Ishikawa (cell line): ENCODE data around the gene RAB44.

ENCODE experiments used
- EP300 ChIP-seq: IDR thresholded peaks from 2 replicates; pipeline ENCODE4 v1.6.1; 2012; ENCODE audit warnings: borderline replicate concordance
- RAD21 ChIP-seq: IDR thresholded peaks from 2 replicates; pipeline ENCODE4 v1.6.1; 2012; ENCODE audit warnings: low read depth
- TEAD4 ChIP-seq: IDR thresholded peaks from 2 replicates; pipeline ENCODE4 v1.6.1; 2012
- YY1 ChIP-seq: IDR thresholded peaks from 2 replicates; pipeline ENCODE4 v1.6.1; 2012; ENCODE audit warnings: low read depth
- TF ChIP-seq, protein P1 (sequence below): IDR thresholded peaks from 2 replicates; pipeline ENCODE4 v1.6.1; 2012; ENCODE audit warnings: low read depth, mild to moderate bottlenecking

DNA sequence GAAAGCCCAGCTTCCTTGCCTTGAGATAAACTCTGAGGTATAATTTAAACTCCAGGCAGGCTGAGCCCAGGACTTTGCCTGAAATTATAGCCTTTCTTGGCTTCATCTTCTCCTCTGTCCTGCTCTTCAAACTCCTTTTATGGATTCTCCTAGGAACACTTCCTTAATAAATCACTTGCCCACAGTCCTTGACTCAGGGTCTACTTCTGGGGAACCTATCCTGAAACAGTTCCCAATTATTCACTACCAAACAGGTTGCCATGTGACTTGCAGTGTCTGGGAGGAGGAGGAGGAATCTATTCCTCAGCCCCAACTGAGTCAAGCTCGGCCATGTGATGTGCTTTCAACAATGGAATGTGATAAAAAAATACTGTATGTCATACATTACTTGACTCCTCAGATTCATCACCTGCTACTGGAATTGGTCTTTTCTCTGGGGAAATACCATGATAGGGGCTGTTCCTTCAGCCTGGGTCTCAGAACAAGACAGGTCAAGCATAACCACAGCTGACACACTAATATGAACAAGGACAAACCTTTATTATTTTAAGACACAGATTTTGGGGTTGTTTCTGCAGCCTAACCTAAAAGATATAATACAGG lies 39.6 kb upstream of the RAB44 start:
- TF ChIP-seq, protein P1, sequence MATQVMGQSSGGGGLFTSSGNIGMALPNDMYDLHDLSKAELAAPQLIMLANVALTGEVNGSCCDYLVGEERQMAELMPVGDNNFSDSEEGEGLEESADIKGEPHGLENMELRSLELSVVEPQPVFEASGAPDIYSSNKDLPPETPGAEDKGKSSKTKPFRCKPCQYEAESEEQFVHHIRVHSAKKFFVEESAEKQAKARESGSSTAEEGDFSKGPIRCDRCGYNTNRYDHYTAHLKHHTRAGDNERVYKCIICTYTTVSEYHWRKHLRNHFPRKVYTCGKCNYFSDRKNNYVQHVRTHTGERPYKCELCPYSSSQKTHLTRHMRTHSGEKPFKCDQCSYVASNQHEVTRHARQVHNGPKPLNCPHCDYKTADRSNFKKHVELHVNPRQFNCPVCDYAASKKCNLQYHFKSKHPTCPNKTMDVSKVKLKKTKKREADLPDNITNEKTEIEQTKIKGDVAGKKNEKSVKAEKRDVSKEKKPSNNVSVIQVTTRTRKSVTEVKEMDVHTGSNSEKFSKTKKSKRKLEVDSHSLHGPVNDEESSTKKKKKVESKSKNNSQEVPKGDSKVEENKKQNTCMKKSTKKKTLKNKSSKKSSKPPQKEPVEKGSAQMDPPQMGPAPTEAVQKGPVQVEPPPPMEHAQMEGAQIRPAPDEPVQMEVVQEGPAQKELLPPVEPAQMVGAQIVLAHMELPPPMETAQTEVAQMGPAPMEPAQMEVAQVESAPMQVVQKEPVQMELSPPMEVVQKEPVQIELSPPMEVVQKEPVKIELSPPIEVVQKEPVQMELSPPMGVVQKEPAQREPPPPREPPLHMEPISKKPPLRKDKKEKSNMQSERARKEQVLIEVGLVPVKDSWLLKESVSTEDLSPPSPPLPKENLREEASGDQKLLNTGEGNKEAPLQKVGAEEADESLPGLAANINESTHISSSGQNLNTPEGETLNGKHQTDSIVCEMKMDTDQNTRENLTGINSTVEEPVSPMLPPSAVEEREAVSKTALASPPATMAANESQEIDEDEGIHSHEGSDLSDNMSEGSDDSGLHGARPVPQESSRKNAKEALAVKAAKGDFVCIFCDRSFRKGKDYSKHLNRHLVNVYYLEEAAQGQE: no peak
- no peak for TF ChIP-seq YY1
- TF ChIP-seq RAD21: no peak
- TF ChIP-seq TEAD4: no peak
- no peak for TF ChIP-seq EP300
